ENCODE measurements around the gene EEA1.

GRCh38 chr12:92745856-92746550 lies 183.1 kb downstream of the EEA1 start:
- no peak for TF ChIP-seq CTCF (IDR thresholded peaks at IDR 0.05 in 8 of 11, conservative IDR thresholded peaks at IDR 0.05 in 3 of 11)
- TF ChIP-seq POLR2A (IDR thresholded peaks at IDR 0.05), result no peak
